SU-DHL-6 (cell line): ENCODE results near the gene CDKL4.
"Not testable (repeated sequence)": the region's sequence is repeated elsewhere in the genome, so short reads cannot be mapped to it uniquely, and the experiment has no call there.

ENCODE experiments used
- H2AFZ ChIP-seq: fragments of 200-600 bp; sonication (generic); 2 replicates; pipeline ENCODE4 v1.6.1; 2014; ENCODE audit warnings: low read depth, mild to moderate bottlenecking, moderate library complexity, mixed read lengths, antibody characterized with exemption, low read length; ENCODE audit not compliant: severe bottlenecking
- H3F3A ChIP-seq: fragments of 200-600 bp; shearing (Covaris generic); 2 replicates; pipeline ENCODE4 v1.6.0; 2016; ENCODE audit warnings: antibody characterized with exemption, mild to moderate bottlenecking; ENCODE audit not compliant: insufficient read depth
- H3K27ac ChIP-seq: fragments of 200-600 bp; sonication (generic); 2 replicates; pipeline ENCODE4 v1.5.1; 2016; ENCODE audit warnings: low read depth, mild to moderate bottlenecking, low read length, moderate library complexity, mixed read lengths
- H3K27me3 ChIP-seq: fragments of 200-600 bp; sonication (generic), shearing (Covaris generic); 2 replicates; pipeline ENCODE4 v1.6.0; 2014; ENCODE audit warnings: mild to moderate bottlenecking, low read length
- H3K36me3 ChIP-seq: fragments of 200-600 bp; sonication (generic); 2 replicates; pipeline ENCODE4 v1.6.1; 2014; ENCODE audit warnings: mild to moderate bottlenecking, low read length, mixed read lengths
- H3K4me2 ChIP-seq: fragments of 300-600, 200-600 bp; shearing (Covaris generic), sonication (generic); 2 replicates; pipeline ENCODE4 v1.6.0; 2014; ENCODE audit warnings: low read length, low read depth, mild to moderate bottlenecking; ENCODE audit not compliant: poor library complexity, severe bottlenecking
- H3K4me3 ChIP-seq: fragments of 200-600 bp; sonication (generic); 2 replicates; pipeline ENCODE4 v1.5.1; 2014; ENCODE audit warnings: antibody characterized with exemption, low read length, mild to moderate bottlenecking, mixed read lengths; ENCODE audit not compliant: insufficient read depth, poor library complexity, severe bottlenecking
- H3K79me2 ChIP-seq: fragments of 200-600 bp; sonication (generic); 2 replicates; pipeline ENCODE4 v1.6.1; 2014; ENCODE audit warnings: mild to moderate bottlenecking, low read length, moderate library complexity; ENCODE audit not compliant: insufficient read depth
- H3K9ac ChIP-seq: fragments of 200-600 bp; sonication (generic); 2 replicates; pipeline ENCODE4 v1.7.0; 2014; ENCODE audit warnings: mild to moderate bottlenecking, low read length
- H3K9me2 ChIP-seq: fragments of 200-600 bp; sonication (generic); replicated peaks from 2 replicates; pipeline ENCODE4 v1.6.1; 2014; ENCODE audit warnings: low read length; ENCODE audit not compliant: insufficient read depth
- H3K9me3 ChIP-seq: fragments of 200-600 bp; sonication (generic); 2 replicates; pipeline ENCODE4 v1.6.1; 2014; ENCODE audit warnings: low read length, mixed read lengths; ENCODE audit not compliant: insufficient read depth
- H4K20me1 ChIP-seq: fragments of 200-600 bp; sonication (generic); 2 replicates; pipeline ENCODE4 v1.6.1; 2014; ENCODE audit warnings: low read depth, mild to moderate bottlenecking, antibody characterized with exemption, low read length, moderate library complexity, mixed read lengths
- CTCF ChIP-seq: fragments of 200-600 bp; sonication (generic); IDR thresholded peaks from one replicate; pipeline ENCODE4 v1.5.1; 2017; ENCODE audit warnings: antibody characterized with exemption, mild to moderate bottlenecking, low read length, moderate library complexity; ENCODE audit not compliant: insufficient read depth, poor library complexity, severe bottlenecking
- EZH2phosphoT487 ChIP-seq: fragments of 200-600 bp; sonication (generic), shearing (Covaris generic); conservative IDR thresholded peaks from 2 replicates; pipeline ENCODE4 v1.6.1; 2018; ENCODE audit warnings: mild to moderate bottlenecking, antibody characterized with exemption, low read length, moderate library complexity, mixed read lengths

CDKL4 gene

DNA sequence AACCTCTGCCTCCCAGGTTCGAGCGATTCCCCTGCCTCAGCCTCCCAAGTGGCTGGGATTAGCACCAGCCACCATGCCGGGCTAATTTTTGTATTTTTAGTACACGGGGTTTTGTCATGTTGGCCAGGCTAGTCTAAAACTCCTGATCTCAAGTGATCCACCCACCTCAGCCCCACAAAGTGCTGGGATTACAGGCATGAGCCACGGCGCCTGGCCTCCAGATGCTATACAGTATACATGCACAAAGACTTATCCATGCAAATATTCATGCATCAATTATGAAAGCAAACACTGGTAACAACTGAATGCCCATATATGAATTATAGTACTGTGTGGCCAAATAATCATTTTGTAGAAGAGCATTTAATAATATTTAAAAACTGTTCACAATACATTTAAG, 86.9 kb downstream of the CDKL4 start:
- H3K9me3 ChIP-seq: no peaks in the 10 kb centered on the region
- H2AFZ ChIP-seq: no peak overlapping the region
- TF ChIP-seq CTCF (no peak), EZH2phosphoT487 (no peak)
- no peak overlapping the region for H3K4me2 ChIP-seq
- no peaks in the 10 kb centered on the region for H3K27me3 ChIP-seq
- no peaks in the 10 kb centered on the region for H3K79me2 ChIP-seq
- H3K4me3 ChIP-seq: no peak overlapping the region
- H3K36me3 ChIP-seq: no peaks in the 10 kb centered on the region
- no peaks in the 10 kb centered on the region for H4K20me1 ChIP-seq
- H3F3A ChIP-seq: no peaks in the 10 kb centered on the region
- H3K9me2 ChIP-seq: no peaks in the 10 kb centered on the region
- no peak overlapping the region for H3K27ac ChIP-seq
- H3K9ac ChIP-seq: no peak overlapping the region

- no peak overlapping the region for H3K4me3 ChIP-seq
- no peaks in the 10 kb centered on the region for H3K27me3 ChIP-seq
- no peaks in the 10 kb centered on the region for H4K20me1 ChIP-seq
- H2AFZ ChIP-seq: no peak overlapping the region
- no peak overlapping the region for H3K27ac ChIP-seq
- TF ChIP-seq EZH2phosphoT487 (no peak), CTCF (no peak)
- no peaks in the 10 kb centered on the region for H3K9me2 ChIP-seq
- no peaks in the 10 kb centered on the region for H3K9me3 ChIP-seq
- no peaks in the 10 kb centered on the region for H3F3A ChIP-seq
- H3K4me2 ChIP-seq: no peak overlapping the region
- H3K79me2 ChIP-seq: no peaks in the 10 kb centered on the region
- H3K36me3 ChIP-seq: no peaks in the 10 kb centered on the region
- no peak overlapping the region for H3K9ac ChIP-seq
Measured at GRCh38 chr2:39156107-39156506, 87.7 kb downstream of the CDKL4 start.

DNA sequence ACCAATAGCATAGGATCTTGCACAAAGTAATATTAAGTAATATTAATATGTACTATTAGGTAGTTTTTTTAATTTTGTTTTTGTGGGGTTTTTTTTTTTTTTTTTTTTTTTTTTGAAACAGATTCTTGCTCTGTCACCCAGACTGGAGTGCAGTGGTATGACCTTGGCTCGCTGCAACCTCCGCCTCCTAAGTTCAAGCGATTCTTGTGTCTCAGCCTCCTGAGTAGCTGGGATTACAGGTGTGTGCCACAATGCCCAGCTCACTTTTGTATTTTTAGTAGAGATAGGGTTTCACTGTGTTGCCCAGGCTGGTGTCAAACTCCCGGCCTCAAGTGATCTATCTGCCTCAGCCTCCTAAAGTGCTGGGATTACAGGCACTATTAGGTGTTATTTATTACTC, 88.2 kb downstream of the CDKL4 start:
- not testable (repeated sequence) for H3K4me2 ChIP-seq, H4K20me1 ChIP-seq, H3K27me3 ChIP-seq, H3K9me2 ChIP-seq, H3K9me3 ChIP-seq, H3K79me2 ChIP-seq, H3K36me3 ChIP-seq, H3K9ac ChIP-seq, H2AFZ ChIP-seq, H3F3A ChIP-seq, H3K4me3 ChIP-seq, H3K27ac ChIP-seq

DNA sequence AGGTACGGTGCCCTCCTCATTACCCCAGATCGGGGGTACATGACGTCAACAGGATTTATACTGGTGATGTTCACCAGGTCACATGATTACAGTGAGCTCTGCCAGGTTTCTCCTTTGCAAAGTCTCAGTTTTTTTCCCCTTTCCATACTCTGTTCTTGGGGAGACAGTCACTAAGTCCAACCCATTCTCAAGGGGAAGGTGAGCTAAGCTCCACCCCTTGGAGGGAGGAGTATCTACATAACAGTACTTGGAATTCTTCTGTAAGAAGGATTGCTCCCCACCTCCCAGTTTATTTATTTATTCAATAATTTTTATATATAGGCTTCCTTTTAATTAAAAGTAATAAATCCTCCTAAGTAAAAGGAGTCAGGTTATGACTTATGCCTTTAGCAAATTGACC, 88.8 kb downstream of the CDKL4 start:
- no peak for TF ChIP-seq EZH2phosphoT487
- TF ChIP-seq CTCF: no peak
- H3K27me3 ChIP-seq: no peaks in the 10 kb centered on the region

More for the DNA sequence above, 88.8 kb downstream of the CDKL4 start:
- H3K4me2 ChIP-seq: no peak overlapping the region
- H3K9me2 ChIP-seq: no peaks in the 10 kb centered on the region
- no peaks in the 10 kb centered on the region for H3K79me2 ChIP-seq
- H3K36me3 ChIP-seq: no peaks in the 10 kb centered on the region
- no peaks in the 10 kb centered on the region for H4K20me1 ChIP-seq
- no peaks in the 10 kb centered on the region for H3F3A ChIP-seq
- H3K27ac ChIP-seq: no peak overlapping the region
- no peak overlapping the region for H3K4me3 ChIP-seq
- no peak overlapping the region for H3K9ac ChIP-seq
- H3K9me3 ChIP-seq: no peaks in the 10 kb centered on the region
- no peak overlapping the region for H2AFZ ChIP-seq
